ENCODE data around the gene OR10W1.
A peak's percentile ranks its signal among the peaks of the same experiment; 100 is the strongest.

The OR10W1 gene, protein sequence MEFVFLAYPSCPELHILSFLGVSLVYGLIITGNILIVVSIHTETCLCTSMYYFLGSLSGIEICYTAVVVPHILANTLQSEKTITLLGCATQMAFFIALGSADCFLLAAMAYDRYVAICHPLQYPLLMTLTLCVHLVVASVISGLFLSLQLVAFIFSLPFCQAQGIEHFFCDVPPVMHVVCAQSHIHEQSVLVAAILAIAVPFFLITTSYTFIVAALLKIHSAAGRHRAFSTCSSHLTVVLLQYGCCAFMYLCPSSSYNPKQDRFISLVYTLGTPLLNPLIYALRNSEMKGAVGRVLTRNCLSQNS

DNA sequence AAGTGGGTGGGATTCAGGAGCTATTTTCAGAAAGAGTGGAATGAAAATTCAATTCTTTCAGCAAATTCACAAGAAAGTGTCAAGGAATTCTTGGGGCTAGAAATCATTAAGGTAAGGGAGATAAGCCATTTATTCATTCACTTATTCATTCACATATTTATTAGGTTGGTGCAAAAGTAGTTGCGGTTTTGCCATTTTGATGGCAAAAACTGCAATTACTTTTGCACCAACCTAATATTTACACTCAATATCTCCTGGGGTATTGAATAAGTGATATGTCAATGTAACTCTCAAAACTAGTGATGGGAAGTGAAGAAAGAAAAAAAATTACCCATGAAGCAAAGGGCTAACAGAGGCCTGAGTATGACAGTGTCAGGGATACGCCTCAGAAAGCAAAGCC is at the start of gene OR10W1:
Gene OR10W1, minus strand, starts transcription at position 119 of the 400 bp plus-strand sequence. CDS start 402 bp downstream, outside the sequence.
- DNase-seq (ENCODE audit: low spot score): no peak

DNA sequence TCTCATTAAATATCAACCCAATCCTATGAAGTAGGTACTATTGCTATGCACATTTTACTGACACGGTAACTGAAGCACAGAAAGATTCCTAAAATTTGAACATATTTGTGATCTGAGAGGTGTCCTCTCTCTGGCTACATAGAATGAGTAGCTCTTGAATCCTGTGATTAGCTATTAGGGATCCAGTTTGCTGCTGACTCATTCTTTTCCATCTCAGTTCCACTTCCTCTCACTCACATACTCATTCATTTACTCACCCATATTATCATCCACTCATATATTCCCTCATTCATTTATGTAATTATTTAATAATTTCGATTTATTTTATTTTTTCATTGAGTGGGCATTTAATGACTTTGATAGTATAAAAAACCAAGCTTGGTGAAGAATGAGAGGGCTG is 48.1 kb upstream of the OR10W1 start:
- DNase-seq (ENCODE audit: low spot score): no peak

- no peak for DNase-seq (ENCODE audit: low spot score)
Observed at GRCh38 chr11:58301576-58301975, 33.5 kb upstream of the OR10W1 start.

DNA sequence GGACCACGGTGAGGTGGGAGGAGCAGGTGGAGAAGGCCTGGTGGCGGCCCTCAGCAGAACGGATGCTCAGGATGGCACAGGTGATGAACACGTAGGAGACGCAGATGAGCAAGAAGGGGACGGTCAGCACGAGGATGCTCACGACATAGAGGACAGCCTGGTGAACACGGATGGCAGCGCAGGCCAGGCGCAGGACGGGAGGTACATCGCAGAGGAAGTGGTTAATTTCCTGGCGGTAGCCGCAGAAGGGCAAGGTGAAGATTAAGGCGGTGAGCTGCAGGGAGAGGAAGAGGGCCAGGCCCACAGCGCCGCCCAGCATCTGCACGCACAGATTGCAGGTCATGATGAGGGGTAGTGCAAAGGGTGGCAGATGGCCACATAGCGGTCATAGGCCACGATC is 24.0 kb upstream of the OR10W1 start:
- DNase-seq (ENCODE audit: low spot score): no peak

GRCh38 chr11:58289266-58289665 is 21.2 kb upstream of the OR10W1 start:
- no peak for DNase-seq (ENCODE audit: low spot score)

DNA sequence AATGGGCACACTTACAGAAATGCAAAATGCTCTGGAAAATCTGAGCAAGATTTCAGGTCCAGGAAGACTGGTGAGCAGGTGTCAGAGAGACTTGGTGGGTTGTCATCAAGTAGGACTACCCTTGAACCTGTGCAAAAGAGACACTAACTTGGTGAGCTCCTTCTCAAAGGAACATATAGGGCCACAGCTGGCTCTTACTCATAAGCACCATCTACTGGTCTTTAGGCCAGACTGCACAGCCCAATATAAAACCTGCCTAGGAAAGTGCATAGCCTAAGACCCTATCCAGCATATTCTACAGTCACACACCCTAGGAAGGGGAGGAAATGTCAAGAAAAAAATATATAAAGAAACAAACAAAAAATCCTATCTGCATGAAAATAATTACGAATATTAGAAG is 18.2 kb upstream of the OR10W1 start:
- peak; percentile 38 for DNase-seq (ENCODE audit: low spot score)

- DNase-seq (ENCODE audit: low spot score): no peak
Observed at GRCh38 chr11:58285483-58286040, 17.5 kb upstream of the OR10W1 start.

DNA sequence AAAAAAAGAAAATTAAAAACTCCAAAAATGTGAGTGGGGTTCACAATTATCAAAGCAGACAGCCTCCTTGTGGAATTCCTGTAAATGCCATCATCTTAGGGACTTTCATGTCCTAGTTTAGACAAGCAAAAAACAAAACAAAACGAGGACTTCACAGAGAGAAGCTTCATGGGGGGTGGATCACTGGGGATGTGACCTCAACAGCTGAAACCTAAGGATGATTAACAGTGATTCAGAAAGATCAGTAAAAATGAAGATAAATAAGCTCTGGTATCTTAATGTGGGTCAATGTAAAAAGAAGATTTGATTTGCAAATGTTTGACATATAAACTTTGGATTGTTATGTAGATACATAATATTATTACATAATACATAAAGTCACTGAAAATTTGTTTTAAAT is 8.1 kb upstream of the OR10W1 start:
- DNase-seq (ENCODE audit: low spot score): no peak

GRCh38 chr11:58275002-58275401 is 6.9 kb upstream of the OR10W1 start:
- DNase-seq (ENCODE audit: low spot score): no peak

- no peak for DNase-seq (ENCODE audit: low spot score)
Observed at GRCh38 chr11:58259983-58260382, 8.1 kb downstream of the OR10W1 start.

- DNase-seq (ENCODE audit: low spot score): no peak
Observed at GRCh38 chr11:58254936-58255335, 13.1 kb downstream of the OR10W1 start.

DNA sequence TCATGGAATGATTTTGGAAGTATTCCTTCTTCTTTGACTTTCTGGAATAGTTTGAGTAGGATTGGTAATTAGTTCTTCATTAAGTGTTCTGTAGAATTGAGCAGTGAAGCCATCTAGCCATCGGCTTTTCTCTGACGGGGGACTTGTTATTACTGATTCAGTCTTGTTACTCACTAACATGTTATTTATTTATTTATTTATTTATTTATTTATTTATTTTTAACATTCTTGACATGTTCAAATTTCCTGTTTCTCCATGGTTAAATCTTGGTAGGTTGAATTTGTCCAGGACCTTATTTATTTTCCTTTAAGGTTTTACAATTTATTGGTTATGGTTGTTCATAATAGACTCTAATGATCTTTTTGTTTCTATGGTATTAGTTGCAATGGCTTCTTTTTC is 24.1 kb downstream of the OR10W1 start:
- DNase-seq (ENCODE audit: low spot score): no peak

DNA sequence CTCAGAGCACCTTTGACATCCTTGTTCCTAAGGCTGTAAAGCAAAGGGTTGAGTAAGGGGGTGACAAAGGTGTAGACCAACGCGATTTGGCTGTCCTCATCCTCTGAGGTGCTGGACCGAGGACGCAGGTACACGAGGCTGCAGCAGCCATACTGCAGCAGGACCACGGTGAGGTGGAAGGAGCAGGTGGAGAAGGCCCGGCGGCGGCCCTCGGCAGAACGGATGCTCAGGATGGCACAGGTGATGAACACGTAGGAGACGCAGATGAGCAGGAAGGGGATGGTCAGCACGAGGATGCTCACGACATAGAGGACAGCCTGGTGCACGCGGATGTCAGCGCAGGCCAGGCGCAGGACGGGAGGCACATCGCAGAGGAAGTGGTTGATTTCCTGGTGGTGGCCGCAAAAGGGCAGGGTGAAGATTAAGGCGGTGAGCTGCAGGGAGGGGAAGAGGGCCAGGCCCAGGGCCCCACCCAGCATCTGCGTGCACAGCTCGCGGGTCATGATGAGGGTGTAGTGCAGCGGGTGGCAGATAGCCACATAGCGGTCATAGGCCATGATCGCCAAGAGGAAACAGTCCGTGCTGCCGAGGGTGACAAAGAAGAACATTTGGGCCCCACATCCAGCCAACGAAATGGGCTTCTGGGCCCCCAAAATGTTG is 40.0 kb downstream of the OR10W1 start:
- DNase-seq (ENCODE audit: low spot score): no peak

DNA sequence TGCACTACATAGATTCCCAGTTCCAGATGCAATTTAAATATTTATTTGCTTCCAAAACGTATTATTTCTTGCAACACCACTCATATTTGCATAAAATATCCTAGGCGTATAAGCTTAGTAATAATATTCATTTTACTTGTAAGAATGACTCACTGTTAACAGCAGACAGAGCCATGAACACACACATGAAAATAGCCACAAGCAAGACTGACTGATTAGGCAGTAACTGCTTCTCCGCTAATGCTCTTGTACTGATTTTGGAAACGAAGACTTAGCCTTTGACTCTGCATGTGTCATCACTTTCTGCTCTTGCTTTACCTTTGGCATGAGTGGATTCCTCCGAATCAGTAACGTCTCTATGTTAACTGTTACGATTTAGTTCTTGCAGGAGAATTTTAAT is 45.3 kb downstream of the OR10W1 start:
- peak; percentile 3 for DNase-seq (ENCODE audit: low spot score)

All from COLO829 (cell line).